Stimulated activated CD8-positive, alpha-beta memory T cell treated with anti-CD3 and anti-CD28 coated beads, Interleukin-2, amount 100 ng/mL, for 48 hours (primary cell): Measurements from ENCODE around the gene NAP1L1.

Experiments used
- DNase-seq, 2 donors: peaks; one replicate each; pipeline ENCODE4 v3.0.0-alpha.2; 2020; ENCODE audit warnings: low read depth in 2 of 2

NAP1L1 gene

GRCh38 chr12:76084863-76085519 is 506 bp upstream of the NAP1L1 start:
- no peak for DNase-seq

GRCh38 chr12:76083246-76083903 is 1.1 kb downstream of the NAP1L1 start:
- no peak for DNase-seq

GRCh38 chr12:76081909-76082308 is 2.6 kb downstream of the NAP1L1 start:
- no peak for DNase-seq

- no peak for DNase-seq
Observed at GRCh38 chr12:76080729-76081415, 3.6 kb downstream of the NAP1L1 start.

GRCh38 chr12:76080017-76080728 is 4.3 kb downstream of the NAP1L1 start:
- no peak for DNase-seq

- no peak for DNase-seq
Observed at GRCh38 chr12:76078748-76079147, 5.7 kb downstream of the NAP1L1 start.

- DNase-seq = no peak
Observed at GRCh38 chr12:76075448-76075847, 9.0 kb downstream of the NAP1L1 start.

- no peak for DNase-seq
Observed at GRCh38 chr12:76074701-76075336, 9.7 kb downstream of the NAP1L1 start.

- DNase-seq = no peak
Observed at GRCh38 chr12:76073561-76073960, 10.9 kb downstream of the NAP1L1 start.

GRCh38 chr12:76072568-76072967 is 11.9 kb downstream of the NAP1L1 start:
- no peak for DNase-seq

- DNase-seq = no peak
Observed at GRCh38 chr12:76069339-76069738, 15.1 kb downstream of the NAP1L1 start.

- no peak for DNase-seq
Observed at GRCh38 chr12:76065917-76066316, 18.6 kb downstream of the NAP1L1 start.

- no peak for DNase-seq
Observed at GRCh38 chr12:76064904-76065303, 19.6 kb downstream of the NAP1L1 start.

GRCh38 chr12:76060111-76060510 is 24.4 kb downstream of the NAP1L1 start:
- DNase-seq = no peak

- no peak for DNase-seq
Observed at GRCh38 chr12:76057326-76057725, 27.2 kb downstream of the NAP1L1 start.

GRCh38 chr12:76055393-76055792 is 29.1 kb downstream of the NAP1L1 start:
- DNase-seq = no peak

- DNase-seq = no peak
Observed at GRCh38 chr12:76049575-76050251, 34.8 kb downstream of the NAP1L1 start.

- no peak for DNase-seq
Observed at GRCh38 chr12:76047742-76048141, 36.7 kb downstream of the NAP1L1 start.

GRCh38 chr12:76047060-76047459 is 37.4 kb downstream of the NAP1L1 start:
- no peak for DNase-seq

- no peak for DNase-seq
Observed at GRCh38 chr12:76043377-76043776, 41.1 kb downstream of the NAP1L1 start.

GRCh38 chr12:76042147-76042546 is 42.3 kb downstream of the NAP1L1 start:
- DNase-seq = no peak
